Measurements from ENCODE around the gene GPATCH3.

DNA sequence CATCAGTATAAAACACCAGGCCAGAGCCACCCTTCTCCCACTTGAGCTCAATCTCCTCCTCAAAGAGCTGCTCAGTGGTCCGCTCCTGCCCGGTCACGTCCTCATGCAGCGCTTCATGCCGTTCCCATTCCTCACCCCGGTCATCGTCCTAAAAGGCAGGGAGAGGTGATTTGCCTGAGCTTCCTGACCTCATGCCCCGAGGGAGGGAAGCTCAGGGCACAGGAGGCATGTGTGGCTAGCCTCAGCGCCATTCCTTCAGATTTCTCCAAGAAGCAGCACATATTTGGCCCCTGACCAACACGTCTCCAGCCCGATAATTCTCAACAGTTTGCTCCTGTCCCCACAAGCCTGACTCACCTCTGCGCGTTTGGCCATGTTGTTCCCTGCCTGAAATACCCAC is 6.0 kb downstream of the GPATCH3 start:
- no peak for TF ChIP-seq EZH2 (IDR thresholded peaks at IDR 0.05)
- no peak for TF ChIP-seq FOXP2 (optimal IDR thresholded peaks at IDR 0.05; ENCODE audit: control extremely low read depth, extremely low read length, insufficient read depth)
- no peak for TF ChIP-seq POLR2AphosphoS5 (IDR thresholded peaks at IDR 0.05; ENCODE audit: borderline replicate concordance, low read depth, low read length)

Measured in SK-N-MC (cell line).